Smooth muscle cell (in vitro differentiated cells): ENCODE data around the gene EPHA1. TPM values are rescaled to one million over a fixed set of nuclear protein-coding genes. Genes with fewer than 3 reads are reported as not detected.
A peak's percentile ranks its signal among the peaks of the same experiment; 100 is the strongest.
"Not testable (repeated sequence)": the region's sequence is repeated elsewhere in the genome, so short reads cannot be mapped to it uniquely, and the experiment has no call there.

Source experiments
- DNase-seq: peaks from one replicate; lab custom pipeline; 2025; ENCODE audit not compliant: unreplicated experiment; lab: John Stamatoyannopoulos, UW
- H2AFZ ChIP-seq: fragments of 200-600 bp; sonication (generic); 2 replicates; pipeline ENCODE4 v1.6.0; 2016; ENCODE audit warnings: antibody characterized with exemption, low read depth, mild to moderate bottlenecking
- H3F3A ChIP-seq: fragments of 200-600 bp; sonication (generic); 2 replicates; pipeline ENCODE4 v1.6.0; 2017; ENCODE audit warnings: antibody characterized with exemption, low read depth
- H3K27ac ChIP-seq: fragments of 200-600 bp; sonication (generic); 2 replicates; pipeline ENCODE4 v1.5.1; 2016; ENCODE audit warnings: low read depth, mild to moderate bottlenecking
- H3K27me3 ChIP-seq: fragments of 200-600 bp; sonication (generic); 2 replicates; pipeline ENCODE4 v1.6.1; 2016; ENCODE audit warnings: low read depth, mild to moderate bottlenecking
- H3K36me3 ChIP-seq: fragments of 200-600 bp; sonication (generic); 2 replicates; pipeline ENCODE4 v1.5.1; 2016; ENCODE audit warnings: low read depth
- H3K4me1 ChIP-seq: fragments of 200-600 bp; sonication (generic); 2 replicates; pipeline ENCODE4 v1.5.1; 2016; ENCODE audit warnings: low read depth
- H3K4me2 ChIP-seq: fragments of 200-600 bp; sonication (generic); 2 replicates; pipeline ENCODE4 v1.6.0; 2016; ENCODE audit warnings: mild to moderate bottlenecking
- H3K4me3 ChIP-seq: fragments of 200-600 bp; sonication (generic); 2 replicates; pipeline ENCODE4 v1.5.1; 2016; ENCODE audit warnings: mild to moderate bottlenecking
- H3K79me2 ChIP-seq: fragments of 200-600 bp; sonication (generic); 2 replicates; pipeline ENCODE4 v1.6.0; 2016; ENCODE audit warnings: low read depth, mild to moderate bottlenecking
- H3K9ac ChIP-seq: fragments of 200-600 bp; sonication (generic); 2 replicates; pipeline ENCODE4 v1.6.0; 2016; ENCODE audit warnings: low read depth
- H3K9me3 ChIP-seq: fragments of 200-600 bp; sonication (generic); replicated peaks from 2 replicates; pipeline ENCODE4 v1.5.1; 2016; ENCODE audit warnings: low read depth
- H4K20me1 ChIP-seq: fragments of 200-600 bp; sonication (generic); 2 replicates; pipeline ENCODE4 v1.6.0; 2016; ENCODE audit warnings: low read depth
- CTCF ChIP-seq: fragments of 200-600 bp; sonication (generic); IDR thresholded peaks from 2 replicates; pipeline ENCODE4 v1.5.1; 2017; ENCODE audit warnings: borderline replicate concordance, mild to moderate bottlenecking, antibody characterized with exemption; ENCODE audit not compliant: insufficient read depth, poor library complexity, severe bottlenecking
- WGBS: methylation state at CpG from one replicate; pipeline ENCODE4 v1.1.7; 2016; ENCODE audit warnings: low lambda C conversion rate; 5-methylcytosine and 5-hydroxymethylcytosine counted together
- polyA plus RNA-seq: library from polyadenylated mRNA; unstranded; fragments of >200 nt; fragmentation: Nextera tagmentation; extraction: Ambion mirVana; gene quantifications from 2 replicates; pipeline ENCODE4 v1.2.1, GENCODE V29; 2016
- total RNA-seq: library from RNA; depleted of rRNA; stranded (reverse); fragments of >200 nt; gene quantifications from 2 replicates; pipeline ENCODE4 v1.2.3, GENCODE V29; 2014

Gene EPHA1
- total and polyA plus RNA-seq, 2 experiments from 2014 or later: 8.7 to 19.1 TPM

GRCh38 chr7:143415742-143416397, 7.2 kb upstream of the EPHA1 start:
- Histone ChIP-seq H3K36me3 (no peaks in the 10 kb centered on the region), H2AFZ (no peak overlapping the region), H3K4me2 (no peak overlapping the region), H3K9ac (no peak overlapping the region), H3K9me3 (no peaks in the 10 kb centered on the region), H3K4me3 (no peak overlapping the region), H3K79me2 (no peaks in the 10 kb centered on the region), H4K20me1 (no peaks in the 10 kb centered on the region), H3K27me3 (no peaks in the 10 kb centered on the region), H3K27ac (no peak overlapping the region), H3K4me1 (peaks cover 6% of the 10 kb centered on the region), H3F3A (no peaks in the 10 kb centered on the region)
- TF ChIP-seq CTCF: no peak
- 88% methylated on average over 8 of the region's 8 CpGs for WGBS
- DNase-seq: no peak

GRCh38 chr7:143415209-143415608, 6.6 kb upstream of the EPHA1 start:
- not testable (repeated sequence) for H2AFZ ChIP-seq, DNase-seq, H3F3A ChIP-seq, H3K79me2 ChIP-seq, H3K4me3 ChIP-seq, H3K36me3 ChIP-seq, H4K20me1 ChIP-seq, H3K27ac ChIP-seq, H3K9me3 ChIP-seq, H3K9ac ChIP-seq, H3K4me2 ChIP-seq, H3K27me3 ChIP-seq
- peaks cover 12% of the 10 kb centered on the region for H3K4me1 ChIP-seq
- WGBS: 87% methylated on average over 7 of the region's 7 CpGs

GRCh38 chr7:143413123-143413522, 4.5 kb upstream of the EPHA1 start:
- WGBS: 73% methylated on average over 8 of the region's 8 CpGs
- Histone ChIP-seq H3K27me3 (no peaks in the 10 kb centered on the region), H3K27ac (peak overlapping the region; percentile 8), H3K4me2 (peak overlapping the region; percentile 22), H3F3A (peaks cover 2% of the 10 kb centered on the region), H3K4me3 (no peak overlapping the region), H3K9ac (no peak overlapping the region), H3K4me1 (peaks cover 17% of the 10 kb centered on the region), H2AFZ (peak overlapping the region; percentile 63), H3K79me2 (no peaks in the 10 kb centered on the region), H4K20me1 (no peaks in the 10 kb centered on the region), H3K36me3 (no peaks in the 10 kb centered on the region), H3K9me3 (no peaks in the 10 kb centered on the region)
- TF ChIP-seq CTCF: no peak
- no peak for DNase-seq

- 65% methylated on average over 5 of the region's 5 CpGs for WGBS
- Histone ChIP-seq H3K36me3 (no peaks in the 10 kb centered on the region), H3K27me3 (no peaks in the 10 kb centered on the region), H3K9me3 (no peaks in the 10 kb centered on the region), H3K9ac (no peak overlapping the region), H3F3A (peaks cover 3% of the 10 kb centered on the region), H2AFZ (no peak overlapping the region), H3K4me1 (peaks cover 25% of the 10 kb centered on the region), H3K27ac (no peak overlapping the region), H3K4me2 (peak overlapping the region; percentile 32), H3K79me2 (no peaks in the 10 kb centered on the region), H4K20me1 (no peaks in the 10 kb centered on the region), H3K4me3 (no peak overlapping the region)
- TF ChIP-seq CTCF: no peak
- no peak for DNase-seq
These were observed 3.5 kb upstream of the EPHA1 start for GRCh38 chr7:143411976-143412708.
